Neural crest cell (in vitro differentiated cells): ENCODE measurements around the gene TEX10. TPM values are rescaled to one million over a fixed set of nuclear protein-coding genes. Genes with fewer than 3 reads are reported as not detected.
A peak's percentile ranks its signal among the peaks of the same experiment; 100 is the strongest.

Experiments
- DNase-seq: peaks from one replicate; pipeline ENCODE4 v3.0.0; 2021; ENCODE audit warnings: low read depth, mixed read lengths, low spot score
- H3K27ac Mint-ChIP-seq: one replicate; pipeline ENCODE4 v1.8.0; 2021; ENCODE audit warnings: mild to moderate bottlenecking, mixed read lengths; ENCODE audit not compliant: unreplicated experiment
- H3K27me3 Mint-ChIP-seq: 2 replicates; pipeline ENCODE4 v1.8.0; 2021; ENCODE audit warnings: low read depth, mild to moderate bottlenecking, mixed read lengths
- H3K36me3 Mint-ChIP-seq: 2 replicates; pipeline ENCODE4 v1.8.0; 2021; ENCODE audit warnings: low read depth, mild to moderate bottlenecking, mixed read lengths
- H3K4me1 Mint-ChIP-seq: 2 replicates; pipeline ENCODE4 v1.8.0; 2021; ENCODE audit warnings: mixed read lengths
- H3K4me3 Mint-ChIP-seq: one replicate; pipeline ENCODE4 v1.8.0; 2021; ENCODE audit warnings: mild to moderate bottlenecking, mixed read lengths
- H3K9me3 Mint-ChIP-seq: 2 replicates; pipeline ENCODE4 v1.8.0; 2021; ENCODE audit warnings: mixed read lengths
- total RNA-seq: library from RNA; stranded (reverse); gene quantifications from 2 replicates; pipeline ENCODE4 v1.2.1, GENCODE V29; 2021
- TF ChIP-seq, protein P1 (sequence below): fragments of 200-600 bp; sonication (generic); conservative IDR thresholded peaks from 2 replicates; pipeline ENCODE4 v1.5.0; 2021; ENCODE audit warnings: antibody characterized with exemption, mild to moderate bottlenecking

TEX10 gene
- total RNA-seq, 1 donor from 2014 or later: 42.2 TPM

DNA sequence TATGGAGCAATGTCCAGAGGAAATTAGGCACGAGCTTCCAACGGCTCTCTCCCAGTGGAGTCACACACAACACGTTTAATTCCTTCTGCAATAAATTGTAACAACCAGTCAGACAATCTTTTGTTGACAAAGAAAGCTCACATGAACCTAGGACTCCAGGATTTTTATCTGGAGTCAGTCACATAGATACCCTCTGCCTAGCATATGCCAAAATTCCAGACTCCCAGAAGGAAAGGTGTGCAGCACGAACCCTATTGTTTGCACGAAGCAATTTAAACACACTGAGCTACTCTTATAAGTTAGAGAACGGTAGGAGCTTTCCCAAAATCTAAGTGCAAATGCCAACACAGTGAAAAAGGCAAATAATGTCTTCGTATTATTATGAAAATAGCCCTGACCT, 67.1 kb downstream of the TEX10 start:
- Mint-ChIP-seq H3K4me1 (no peaks in the 10 kb centered on the region), H3K4me3 (no peak overlapping the region), H3K36me3 (peaks cover 59% of the 10 kb centered on the region)

DNA sequence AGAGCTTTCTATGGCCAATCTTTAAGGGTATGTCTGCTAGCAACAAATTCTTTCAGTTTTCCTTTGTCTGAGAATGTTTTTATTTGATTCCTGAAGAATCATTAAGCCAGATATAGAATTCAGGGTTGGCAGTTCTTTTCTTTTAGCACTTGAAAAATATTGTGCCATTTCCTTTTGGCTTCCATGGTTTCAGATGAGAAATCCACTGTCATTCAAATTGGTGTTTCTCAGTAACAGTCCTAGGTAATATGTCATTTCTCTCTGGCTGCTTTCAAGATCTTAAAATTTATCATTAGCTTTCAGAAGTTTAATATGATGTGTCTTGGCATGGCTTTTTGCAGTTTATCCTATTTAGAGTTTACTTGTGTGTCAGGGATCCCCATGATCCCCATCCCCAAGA, 67.7 kb downstream of the TEX10 start:
- peak overlapping the region; percentile 65 for H3K27ac Mint-ChIP-seq
- peaks cover 58% of the 10 kb centered on the region for H3K36me3 Mint-ChIP-seq
- no peak for DNase-seq
- H3K9me3 Mint-ChIP-seq: peaks cover 23% of the 10 kb centered on the region
- H3K27me3 Mint-ChIP-seq: no peaks in the 10 kb centered on the region
- TF ChIP-seq, protein P1, sequence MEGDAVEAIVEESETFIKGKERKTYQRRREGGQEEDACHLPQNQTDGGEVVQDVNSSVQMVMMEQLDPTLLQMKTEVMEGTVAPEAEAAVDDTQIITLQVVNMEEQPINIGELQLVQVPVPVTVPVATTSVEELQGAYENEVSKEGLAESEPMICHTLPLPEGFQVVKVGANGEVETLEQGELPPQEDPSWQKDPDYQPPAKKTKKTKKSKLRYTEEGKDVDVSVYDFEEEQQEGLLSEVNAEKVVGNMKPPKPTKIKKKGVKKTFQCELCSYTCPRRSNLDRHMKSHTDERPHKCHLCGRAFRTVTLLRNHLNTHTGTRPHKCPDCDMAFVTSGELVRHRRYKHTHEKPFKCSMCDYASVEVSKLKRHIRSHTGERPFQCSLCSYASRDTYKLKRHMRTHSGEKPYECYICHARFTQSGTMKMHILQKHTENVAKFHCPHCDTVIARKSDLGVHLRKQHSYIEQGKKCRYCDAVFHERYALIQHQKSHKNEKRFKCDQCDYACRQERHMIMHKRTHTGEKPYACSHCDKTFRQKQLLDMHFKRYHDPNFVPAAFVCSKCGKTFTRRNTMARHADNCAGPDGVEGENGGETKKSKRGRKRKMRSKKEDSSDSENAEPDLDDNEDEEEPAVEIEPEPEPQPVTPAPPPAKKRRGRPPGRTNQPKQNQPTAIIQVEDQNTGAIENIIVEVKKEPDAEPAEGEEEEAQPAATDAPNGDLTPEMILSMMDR: no peak
- H3K4me1 Mint-ChIP-seq: no peaks in the 10 kb centered on the region
- no peak overlapping the region for H3K4me3 Mint-ChIP-seq

More for the DNA sequence above, 67.1 kb downstream of the TEX10 start:
- Mint-ChIP-seq H3K27me3 (no peaks in the 10 kb centered on the region), H3K9me3 (peaks cover 23% of the 10 kb centered on the region), H3K27ac (no peak overlapping the region)
- TF ChIP-seq, protein P1: no peak
- DNase-seq: no peak

DNA sequence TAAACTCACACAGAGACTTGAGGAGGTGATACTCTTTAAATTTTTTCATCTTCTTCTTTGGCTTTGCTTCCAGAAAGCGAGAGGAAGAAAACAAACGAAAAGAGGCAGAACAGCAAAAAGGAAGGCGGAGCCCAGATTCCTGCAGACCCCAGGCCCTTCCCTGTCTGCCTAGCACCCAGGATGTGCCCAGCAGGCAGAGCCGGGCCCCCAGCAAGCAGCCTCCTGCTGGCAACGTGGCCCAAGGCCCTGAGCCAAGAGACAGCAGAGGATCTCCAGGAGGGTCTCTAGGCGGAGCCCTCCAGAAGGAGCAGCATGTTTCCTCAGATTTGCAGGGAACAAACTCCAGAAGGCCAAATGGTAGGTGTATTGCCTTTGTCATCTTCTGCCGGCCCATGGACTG, 68.5 kb downstream of the TEX10 start:
- Mint-ChIP-seq H3K4me3 (no peak overlapping the region), H3K36me3 (peaks cover 53% of the 10 kb centered on the region), H3K4me1 (no peaks in the 10 kb centered on the region), H3K9me3 (peaks cover 23% of the 10 kb centered on the region), H3K27ac (no peak overlapping the region), H3K27me3 (no peaks in the 10 kb centered on the region)
- DNase-seq: no peak
- TF ChIP-seq, protein P1: no peak

DNA sequence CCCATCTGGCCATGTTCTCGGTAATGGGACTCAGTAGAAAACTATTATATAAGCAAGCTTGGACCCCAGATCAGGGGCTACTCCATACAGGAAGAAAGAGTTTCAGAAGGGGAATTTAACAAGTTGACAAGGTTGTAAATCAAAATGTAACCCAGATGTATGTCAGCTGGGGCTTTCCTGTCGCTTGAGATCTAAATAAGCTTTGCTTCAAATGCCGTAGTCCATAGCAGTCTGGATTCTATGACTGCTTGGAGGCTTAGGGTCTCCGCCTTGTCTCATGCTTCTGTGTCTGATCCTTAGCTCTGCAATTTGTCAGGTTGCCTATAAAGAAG, 70.4 kb downstream of the TEX10 start:
- no peak for DNase-seq
- H3K9me3 Mint-ChIP-seq: peaks cover 15% of the 10 kb centered on the region
- H3K4me1 Mint-ChIP-seq: no peaks in the 10 kb centered on the region
- TF ChIP-seq, protein P1: no peak
- H3K36me3 Mint-ChIP-seq: peaks cover 46% of the 10 kb centered on the region
- no peak overlapping the region for H3K4me3 Mint-ChIP-seq
- H3K27me3 Mint-ChIP-seq: no peaks in the 10 kb centered on the region
- no peak overlapping the region for H3K27ac Mint-ChIP-seq

DNA sequence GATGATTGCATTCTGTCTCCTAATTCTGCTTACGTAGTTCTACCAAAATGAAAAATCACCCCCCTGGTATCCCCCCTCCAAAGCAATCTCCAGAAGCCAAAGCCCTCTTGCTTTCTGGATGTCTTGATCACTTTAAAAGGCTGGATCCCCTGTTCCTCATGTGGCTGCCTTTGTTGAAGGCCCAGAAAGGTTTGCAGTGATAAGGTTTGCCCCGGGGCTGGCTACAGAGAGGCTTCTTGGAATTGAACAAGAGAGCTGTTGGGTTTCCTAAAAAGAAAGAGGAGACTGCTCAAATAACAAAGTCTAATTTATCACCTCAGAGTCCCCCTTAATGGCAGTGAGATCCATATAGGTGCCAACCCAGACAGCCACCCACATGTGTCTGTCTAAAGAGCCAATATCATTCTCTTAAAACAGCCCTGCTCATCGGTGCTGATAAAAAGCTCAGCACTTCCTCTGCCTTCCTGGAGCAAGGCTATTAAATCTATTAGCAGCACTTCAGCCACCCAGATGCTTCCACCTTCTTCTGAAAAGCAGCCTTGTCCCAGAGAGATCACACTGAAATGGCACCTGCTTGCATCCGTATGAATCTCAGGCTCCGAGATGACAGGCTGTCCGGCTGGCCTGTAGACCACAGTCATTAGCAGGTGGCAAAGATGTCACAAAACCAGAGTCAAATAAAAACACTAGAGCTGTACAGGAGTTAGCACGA, 70.9 kb downstream of the TEX10 start:
- TF ChIP-seq, protein P1: no peak
- Mint-ChIP-seq H3K27ac (peak overlapping the region; percentile 54), H3K9me3 (peaks cover 14% of the 10 kb centered on the region), H3K4me3 (no peak overlapping the region), H3K4me1 (no peaks in the 10 kb centered on the region), H3K27me3 (no peaks in the 10 kb centered on the region), H3K36me3 (peaks cover 43% of the 10 kb centered on the region)
- DNase-seq: no peak
